Hematopoietic multipotent progenitor cell treated with erythropoietin and hydrocortisone succinate and interleukin-3 and kit ligand, for 4 days (in vitro differentiated cells): Measurements from ENCODE around the gene PPP1R3A.

Experiments used
- DNase-seq: peaks from one replicate; pipeline ENCODE4 v3.0.0-alpha.2; 2015

Gene PPP1R3A

DNA sequence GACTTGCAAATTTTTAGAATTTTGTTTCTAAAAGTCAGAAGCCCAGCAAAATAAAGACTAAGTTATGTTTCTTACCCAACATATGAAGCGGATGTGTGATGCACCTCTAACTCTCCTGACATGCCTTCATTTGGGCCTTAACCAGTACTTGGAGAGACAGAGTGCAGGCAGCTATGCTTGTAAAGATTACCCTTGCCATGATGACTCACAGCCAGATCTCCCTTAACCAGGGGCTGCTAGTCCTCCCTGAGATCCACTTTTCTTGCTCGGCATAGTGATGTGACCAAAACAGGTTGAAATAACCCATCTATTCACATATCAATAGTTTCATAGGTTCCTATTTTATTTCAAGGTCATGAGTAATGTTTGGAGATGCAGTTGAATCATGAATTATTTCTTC, 43.6 kb downstream of the PPP1R3A start:
- no peak for DNase-seq

DNA sequence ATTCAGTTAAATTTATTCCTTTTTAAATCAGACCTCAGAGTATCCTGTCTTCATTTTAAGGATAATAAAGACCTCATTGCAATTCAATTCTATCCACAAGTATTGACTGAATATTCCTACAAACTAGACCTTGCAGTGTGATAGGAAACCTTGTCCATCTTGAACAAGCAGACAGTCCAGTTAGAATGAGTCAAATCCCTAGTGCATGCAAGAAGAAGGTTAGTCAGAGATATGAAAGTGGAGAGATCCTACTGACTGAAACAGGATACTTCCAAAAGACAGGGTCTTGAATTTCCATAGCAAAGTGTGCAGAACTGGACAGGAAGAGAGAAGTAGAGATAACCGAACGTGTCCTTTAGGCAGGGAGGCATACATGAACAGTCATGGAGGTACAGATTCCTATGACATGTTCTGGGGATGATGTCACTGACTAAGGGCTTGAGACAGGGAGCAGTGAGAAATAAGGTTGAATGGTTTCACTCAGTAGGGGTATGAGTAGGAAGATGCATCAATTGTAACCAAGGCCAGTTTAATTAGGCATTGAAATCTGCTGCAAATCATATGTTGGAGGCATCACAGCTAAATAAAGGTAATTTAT, 45.2 kb downstream of the PPP1R3A start:
- no peak for DNase-seq

GRCh38 chr7:113872981-113873380, 45.8 kb downstream of the PPP1R3A start:
- DNase-seq: no peak

GRCh38 chr7:113867325-113867724, 51.5 kb downstream of the PPP1R3A start:
- no peak for DNase-seq

DNA sequence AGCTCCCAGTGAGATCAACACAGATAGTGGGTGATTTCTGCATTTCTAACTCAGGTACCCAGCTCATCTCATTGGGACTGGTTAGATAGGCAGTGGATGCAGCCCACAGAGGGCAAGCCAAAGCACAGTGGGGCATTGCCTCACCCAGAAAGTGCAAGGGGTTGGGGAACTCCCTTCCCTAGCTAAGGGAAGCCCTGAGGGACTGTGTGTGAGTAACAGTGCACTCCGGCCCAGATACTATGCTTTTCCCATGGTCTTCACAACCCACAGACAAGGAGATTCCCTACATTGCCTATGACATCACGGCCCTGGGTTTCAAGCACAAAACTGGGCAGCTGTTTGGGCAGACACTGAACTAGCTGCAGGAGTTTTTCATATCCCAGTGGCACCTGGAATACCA, 62.8 kb downstream of the PPP1R3A start:
- DNase-seq: no peak

DNA sequence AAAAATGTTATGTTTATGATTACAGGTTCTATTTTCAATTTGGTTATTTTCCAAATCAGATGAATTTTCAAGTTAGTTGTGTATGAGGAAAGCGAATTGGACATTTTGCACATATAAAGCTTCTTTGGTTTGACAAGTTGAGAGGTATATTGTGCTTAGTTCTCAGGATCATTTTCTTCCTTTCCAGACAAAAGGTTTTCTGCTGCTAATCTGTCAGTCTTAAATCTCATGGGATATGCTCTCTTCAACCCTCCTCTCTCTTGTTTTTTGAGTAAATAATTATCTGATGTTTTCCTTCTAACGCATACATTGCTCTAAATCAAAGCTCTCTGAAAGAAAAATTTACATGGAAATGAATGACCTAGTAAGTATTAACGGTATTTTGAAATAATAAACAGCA, 77.9 kb downstream of the PPP1R3A start:
- no peak for DNase-seq

DNA sequence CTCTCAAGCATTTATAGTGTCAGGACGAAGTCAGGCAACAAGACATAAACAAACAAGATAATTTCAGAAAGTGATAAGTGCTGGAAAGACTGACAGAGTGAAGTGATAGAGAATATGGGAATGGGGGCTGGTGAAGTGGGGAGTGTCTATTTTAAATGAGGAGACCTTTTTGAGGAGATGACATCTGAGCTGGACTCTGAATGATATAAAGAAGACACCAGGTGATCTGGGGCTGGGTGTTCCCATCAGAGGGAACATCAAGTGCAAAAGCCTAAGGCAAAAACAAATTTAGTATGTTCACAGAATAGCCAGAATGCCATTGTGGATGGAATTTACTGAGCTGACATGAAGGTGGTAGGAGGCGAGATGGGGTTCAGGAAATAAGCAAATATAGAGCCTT, 83.4 kb downstream of the PPP1R3A start:
- no peak for DNase-seq

- DNase-seq: no peak
Observed at GRCh38 chr7:113832196-113832745, 86.5 kb downstream of the PPP1R3A start.

- DNase-seq: no peak
Observed at GRCh38 chr7:113831556-113831955, 87.3 kb downstream of the PPP1R3A start.

DNA sequence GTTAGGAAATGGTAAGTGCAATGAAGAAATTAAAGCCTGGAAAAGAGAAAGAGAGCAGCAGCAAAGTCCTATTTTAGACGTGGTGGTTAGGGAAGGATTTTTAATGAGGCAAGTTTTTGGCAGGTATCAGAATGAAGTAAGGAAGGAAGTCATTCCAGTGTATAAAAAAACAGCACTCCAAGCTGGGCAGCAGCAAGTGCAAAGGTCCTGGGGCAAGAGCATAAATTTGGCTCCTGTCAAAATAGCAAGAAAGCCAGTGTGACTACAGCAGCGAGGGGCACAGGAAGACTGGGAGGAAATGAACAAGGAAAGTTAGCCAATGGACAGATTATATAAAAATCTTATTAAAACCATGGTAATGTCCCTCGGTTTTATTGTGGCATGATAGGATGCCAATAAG, 90.2 kb downstream of the PPP1R3A start:
- no peak for DNase-seq
